Tibial nerve (tissue), 4 donors: ENCODE data around the gene FCRLB. TPM values are rescaled to one million over a fixed set of nuclear protein-coding genes. Genes with fewer than 3 reads are reported as not detected.

Source experiments
- DNase-seq, 2 donors: peaks; one replicate each; pipeline ENCODE4 v3.0.0-alpha.2; 2019; ENCODE audit warnings: low spot score in 2 of 2
- H3K27ac ChIP-seq, 4 donors: fragments of 200-600 bp; sonication (generic) in 3 of 4; one replicate each; pipeline ENCODE4 v1.5.1; 2017 to 2019; ENCODE audit warnings: mild to moderate bottlenecking in 1 of 4
- H3K27me3 ChIP-seq, 2 donors: fragments of 200-600 bp; sonication (generic) in 1 of 2; one replicate each; pipeline versions ENCODE4 v1.5.1 to v1.6.0; 2017 to 2019
- H3K36me3 ChIP-seq, 3 donors: fragments of 200-600 bp; sonication (generic); one replicate each; pipeline ENCODE4 v1.5.1; 2018 to 2019
- H3K4me1 ChIP-seq, 4 donors: fragments of 200-600 bp; sonication (generic) in 3 of 4; one replicate each; pipeline ENCODE4 v1.5.1; 2017 to 2019
- H3K4me3 ChIP-seq, 4 donors: fragments of 200-600 bp; sonication (generic) in 3 of 4; one replicate each; pipeline ENCODE4 v1.5.1; 2017 to 2019; ENCODE audit warnings: mild to moderate bottlenecking in 1 of 4, moderate library complexity in 1 of 4
- H3K9me3 ChIP-seq, 4 donors: fragments of 200-600 bp; sonication (generic) in 3 of 4; one replicate each; pipeline ENCODE4 v1.5.1; 2017 to 2019
- EP300 ChIP-seq, 2 donors: sonication (generic); formaldehyde crosslinking; IDR thresholded peaks; one replicate each; pipeline ENCODE4 v1.6.1; 2017; ENCODE audit warnings: antibody characterized with exemption in 2 of 2, mild to moderate bottlenecking in 1 of 2
- POLR2A ChIP-seq, 2 donors: fragments of 450-650 bp; IDR thresholded peaks; one replicate each; pipeline ENCODE4 v1.6.1; 2017; ENCODE audit warnings: antibody characterized with exemption in 2 of 2, mild to moderate bottlenecking in 2 of 2, moderate library complexity in 2 of 2
- WGBS, 2 donors: methylation state at CpG; one replicate each; pipeline ENCODE4 v1.1.5; 2018; 5-methylcytosine and 5-hydroxymethylcytosine counted together
- total RNA-seq, 4 donors: library from RNA; depleted of rRNA; stranded (reverse); fragments of >200 nt; gene quantifications; one replicate each; pipeline ENCODE4 v1.1.0, GENCODE V29; 2016
- TF ChIP-seq, protein P1 (sequence below), 5 experiments: fragments of 200-600 bp in 3 of 5; fragments of 450-650 bp in 2 of 5; sonication (generic) in 3 of 5; IDR thresholded peaks; one replicate each; pipeline ENCODE4 v1.5.1; 2016 to 2019; ENCODE audit warnings: antibody characterized with exemption in 5 of 5, mild to moderate bottlenecking in 3 of 5, moderate library complexity in 2 of 5

FCRLB gene
- total RNA-seq, 4 donors from 2014 or later: 2.4 to 4.7 (median 2.6) TPM

DNA sequence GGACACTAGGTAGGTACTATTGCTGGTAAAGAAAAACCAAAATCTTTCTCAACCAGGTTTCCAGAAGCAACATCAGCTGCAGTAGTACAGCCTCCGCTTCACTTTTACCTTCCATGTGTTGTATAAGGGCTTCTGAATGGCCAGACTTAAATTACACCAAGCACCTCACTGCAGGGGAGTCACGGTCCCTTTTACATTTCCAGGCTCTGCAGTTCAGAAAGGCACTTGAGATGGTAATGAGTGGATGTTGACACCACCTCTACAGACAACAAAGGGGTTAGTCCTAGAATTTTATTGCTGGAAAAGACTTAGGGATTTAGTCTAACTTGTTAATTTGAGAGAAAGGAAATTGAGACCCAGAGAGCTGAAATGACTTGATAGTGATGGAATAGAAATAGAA is 16.3 kb downstream of the FCRLB start:
- H3K4me3 ChIP-seq: no peak overlapping the region
- peaks cover 0 to 13% (median 4%) of the 10 kb centered on the region in 4 donors for H3K4me1 ChIP-seq
- WGBS, 2 donors: 75 to 86% methylated on average over 2 of the region's 2 CpGs
- H3K9me3 ChIP-seq: no peaks in the 10 kb centered on the region
- no peak for DNase-seq
- TF ChIP-seq EP300 (IDR thresholded peaks at IDR 0.05) (no peak), POLR2A (IDR thresholded peaks at IDR 0.05) (no peak)
- TF ChIP-seq, protein P1, sequence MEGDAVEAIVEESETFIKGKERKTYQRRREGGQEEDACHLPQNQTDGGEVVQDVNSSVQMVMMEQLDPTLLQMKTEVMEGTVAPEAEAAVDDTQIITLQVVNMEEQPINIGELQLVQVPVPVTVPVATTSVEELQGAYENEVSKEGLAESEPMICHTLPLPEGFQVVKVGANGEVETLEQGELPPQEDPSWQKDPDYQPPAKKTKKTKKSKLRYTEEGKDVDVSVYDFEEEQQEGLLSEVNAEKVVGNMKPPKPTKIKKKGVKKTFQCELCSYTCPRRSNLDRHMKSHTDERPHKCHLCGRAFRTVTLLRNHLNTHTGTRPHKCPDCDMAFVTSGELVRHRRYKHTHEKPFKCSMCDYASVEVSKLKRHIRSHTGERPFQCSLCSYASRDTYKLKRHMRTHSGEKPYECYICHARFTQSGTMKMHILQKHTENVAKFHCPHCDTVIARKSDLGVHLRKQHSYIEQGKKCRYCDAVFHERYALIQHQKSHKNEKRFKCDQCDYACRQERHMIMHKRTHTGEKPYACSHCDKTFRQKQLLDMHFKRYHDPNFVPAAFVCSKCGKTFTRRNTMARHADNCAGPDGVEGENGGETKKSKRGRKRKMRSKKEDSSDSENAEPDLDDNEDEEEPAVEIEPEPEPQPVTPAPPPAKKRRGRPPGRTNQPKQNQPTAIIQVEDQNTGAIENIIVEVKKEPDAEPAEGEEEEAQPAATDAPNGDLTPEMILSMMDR (IDR thresholded peaks at IDR 0.05): no peak
- H3K27ac ChIP-seq: no peak overlapping the region
- no peaks in the 10 kb centered on the region for H3K36me3 ChIP-seq
- H3K27me3 ChIP-seq: no peaks in the 10 kb centered on the region

DNA sequence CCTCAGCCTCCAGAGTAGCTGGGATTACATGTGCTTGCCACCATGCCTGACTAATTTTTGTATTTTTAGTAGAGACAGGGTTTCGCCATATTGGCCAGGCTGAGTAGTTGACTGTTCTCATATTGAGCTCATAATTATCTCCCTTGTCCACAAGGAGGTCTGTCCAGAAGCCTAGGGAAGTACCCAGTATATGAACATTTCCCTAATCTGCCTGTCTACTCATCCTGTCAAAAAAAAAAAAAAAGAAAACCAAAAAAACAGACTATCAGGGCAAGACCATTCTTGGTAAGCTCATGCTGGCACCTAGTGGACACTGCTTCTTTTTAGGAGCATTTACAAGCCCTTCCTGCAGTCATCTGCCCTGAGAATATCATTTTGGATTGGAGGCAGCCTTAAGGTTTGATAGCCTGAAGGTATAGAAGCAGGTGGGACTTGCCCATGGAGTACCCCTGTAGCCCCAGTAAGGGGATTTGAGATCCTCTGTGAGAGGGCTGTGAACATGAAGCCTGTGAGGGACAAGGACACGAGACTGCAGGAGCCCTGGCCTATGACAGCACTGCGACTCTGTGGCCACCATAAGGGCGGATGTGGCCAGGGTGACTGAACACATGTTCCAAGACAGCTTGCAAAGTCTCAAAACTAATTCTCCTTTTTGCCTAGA is 17.4 kb downstream of the FCRLB start:
- H3K36me3 ChIP-seq: no peaks in the 10 kb centered on the region
- H3K9me3 ChIP-seq: no peaks in the 10 kb centered on the region
- TF ChIP-seq, protein P1 (IDR thresholded peaks at IDR 0.05): peak in 3 of 5 experiments; percentile 6 to 49 (median 25)
- TF ChIP-seq EP300 (IDR thresholded peaks at IDR 0.05): peak in 1 of 2 donors; percentile 19
- no peak for TF ChIP-seq POLR2A (IDR thresholded peaks at IDR 0.05)
- 79 to 83% methylated on average over 4 of the region's 4 CpGs for WGBS, 2 donors
- no peaks in the 10 kb centered on the region for H3K27me3 ChIP-seq
- H3K4me3 ChIP-seq: no peak overlapping the region
- peak overlapping the region in 2 of 4 donors; percentile 59 to 72 for H3K27ac ChIP-seq
- peaks cover 0 to 4% (median under 1%) of the 10 kb centered on the region in 4 donors for H3K4me1 ChIP-seq
- DNase-seq: peak in 1 of 2 donors; percentile 36

DNA sequence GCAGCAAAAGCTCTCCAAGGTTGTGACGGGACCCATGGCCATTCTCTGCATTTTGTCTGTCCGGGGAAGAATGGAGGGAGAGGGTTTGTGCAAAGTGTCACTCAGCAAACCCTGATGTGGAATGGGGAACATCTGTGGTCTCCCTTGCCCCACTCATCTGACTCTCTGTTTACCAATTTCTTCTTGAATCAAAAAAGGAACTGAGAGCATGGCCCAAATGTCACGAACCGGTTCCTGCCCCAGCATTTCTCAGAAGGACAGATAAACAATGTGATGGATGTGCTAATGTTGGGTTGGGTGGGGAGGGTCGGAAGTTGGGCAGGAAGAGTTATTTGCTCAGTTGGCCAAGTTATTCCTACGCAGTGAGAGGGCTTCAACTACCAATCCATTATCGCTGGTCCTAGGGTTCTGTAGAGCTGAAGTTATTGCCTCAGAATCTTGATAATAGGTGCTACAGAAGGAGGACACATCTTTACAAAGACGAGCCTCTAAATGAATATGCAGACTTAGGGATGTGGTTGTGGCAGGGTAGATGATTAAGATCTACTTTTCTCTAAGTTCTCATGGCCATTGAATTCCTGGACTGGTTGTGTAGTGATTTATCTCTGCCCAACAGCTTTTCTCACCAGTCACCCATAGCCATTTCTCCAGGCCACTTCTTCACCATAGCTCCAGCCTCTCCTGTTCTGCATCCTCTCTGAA is 18.7 kb downstream of the FCRLB start:
- peak overlapping the region in 3 of 4 donors; percentile 47 to 72 (median 59) for H3K27ac ChIP-seq
- H3K27me3 ChIP-seq: no peaks in the 10 kb centered on the region
- H3K4me3 ChIP-seq: no peak overlapping the region
- no peaks in the 10 kb centered on the region for H3K36me3 ChIP-seq
- no peaks in the 10 kb centered on the region for H3K9me3 ChIP-seq
- TF ChIP-seq POLR2A (IDR thresholded peaks at IDR 0.05) (no peak), EP300 (IDR thresholded peaks at IDR 0.05) (peak in 1 of 2 donors; percentile 55)
- H3K4me1 ChIP-seq: no peaks in the 10 kb centered on the region
- peak in 1 of 2 donors; percentile 22 for DNase-seq
- 63 to 71% methylated on average over 8 of the region's 8 CpGs for WGBS, 2 donors

DNA sequence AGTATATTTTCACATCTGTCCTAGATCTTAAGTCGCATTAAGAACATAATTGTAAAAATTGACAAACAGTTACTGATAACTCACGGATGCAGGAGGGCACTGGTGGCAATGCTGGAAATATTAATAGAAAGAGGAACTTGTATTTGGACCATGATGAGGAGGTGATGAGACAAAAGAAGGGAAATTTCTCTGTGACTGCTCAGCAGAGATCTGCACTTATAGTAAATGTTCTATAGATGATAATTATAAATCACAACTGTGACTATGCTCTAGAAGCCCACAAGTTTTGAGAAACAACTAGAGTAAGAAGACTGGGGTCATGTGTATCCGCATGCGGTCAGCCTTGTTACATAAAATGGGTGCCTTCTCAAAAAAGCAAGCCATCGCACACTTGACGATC is 19.6 kb downstream of the FCRLB start:
- DNase-seq: no peak
- Histone ChIP-seq H3K27me3 (no peaks in the 10 kb centered on the region), H3K4me3 (no peak overlapping the region), H3K9me3 (no peaks in the 10 kb centered on the region), H3K36me3 (no peaks in the 10 kb centered on the region), H3K4me1 (no peaks in the 10 kb centered on the region), H3K27ac (peak overlapping the region in 2 of 4 donors; percentile 33 to 64)
- 71 to 84% methylated on average over 6 of the region's 6 CpGs for WGBS, 2 donors
- TF ChIP-seq EP300 (IDR thresholded peaks at IDR 0.05) (no peak), POLR2A (IDR thresholded peaks at IDR 0.05) (no peak)
- TF ChIP-seq, protein P1 (IDR thresholded peaks at IDR 0.05): no peak

DNA sequence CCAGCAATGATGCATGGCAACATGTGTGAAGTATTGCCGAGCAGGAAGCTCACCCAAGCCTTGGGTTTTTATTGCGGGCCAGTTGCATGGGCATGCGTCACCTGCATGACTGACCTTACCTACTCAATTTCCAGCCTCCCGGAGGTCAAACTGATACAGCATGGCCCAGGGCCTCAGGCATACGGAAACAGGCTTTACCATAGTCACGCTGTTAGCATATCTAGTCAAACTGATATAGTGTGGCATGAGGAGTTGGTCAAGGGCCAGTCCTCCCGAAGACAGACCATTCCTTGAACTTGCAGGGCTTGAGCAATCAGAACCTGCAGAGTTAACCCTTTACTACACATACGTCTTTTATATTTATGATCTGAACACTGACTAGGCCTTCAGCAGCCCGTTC is 21.9 kb downstream of the FCRLB start:
- Histone ChIP-seq H3K4me1 (no peaks in the 10 kb centered on the region), H3K36me3 (no peaks in the 10 kb centered on the region), H3K27me3 (no peaks in the 10 kb centered on the region), H3K9me3 (no peaks in the 10 kb centered on the region), H3K4me3 (no peak overlapping the region), H3K27ac (no peak overlapping the region)
- 76 to 79% methylated on average over 9 of the region's 9 CpGs for WGBS, 2 donors
- TF ChIP-seq POLR2A (IDR thresholded peaks at IDR 0.05) (no peak), EP300 (IDR thresholded peaks at IDR 0.05) (no peak)
- TF ChIP-seq, protein P1 (IDR thresholded peaks at IDR 0.05): no peak
- no peak for DNase-seq
